Esophagus squamous epithelium (tissue), 4 donors: ENCODE data around the gene CEP95.

ENCODE experiments used
- POLR2A ChIP-seq, 4 donors: fragments of 450-650 bp; IDR thresholded peaks; one replicate each; pipeline ENCODE4 v1.6.1; 2017; ENCODE audit warnings: antibody characterized with exemption in 4 of 4, mild to moderate bottlenecking in 4 of 4, moderate library complexity in 3 of 4
- TF ChIP-seq, protein P1 (sequence below), 6 experiments: fragments of 450-650 bp in 4 of 6; fragments of 200-600 bp in 2 of 6; sonication (generic) in 2 of 6; IDR thresholded peaks; one replicate each; pipeline ENCODE4 v1.5.1; 2016 to 2019; ENCODE audit warnings: antibody characterized with exemption in 6 of 6, mild to moderate bottlenecking in 4 of 6, moderate library complexity in 4 of 6

DNA sequence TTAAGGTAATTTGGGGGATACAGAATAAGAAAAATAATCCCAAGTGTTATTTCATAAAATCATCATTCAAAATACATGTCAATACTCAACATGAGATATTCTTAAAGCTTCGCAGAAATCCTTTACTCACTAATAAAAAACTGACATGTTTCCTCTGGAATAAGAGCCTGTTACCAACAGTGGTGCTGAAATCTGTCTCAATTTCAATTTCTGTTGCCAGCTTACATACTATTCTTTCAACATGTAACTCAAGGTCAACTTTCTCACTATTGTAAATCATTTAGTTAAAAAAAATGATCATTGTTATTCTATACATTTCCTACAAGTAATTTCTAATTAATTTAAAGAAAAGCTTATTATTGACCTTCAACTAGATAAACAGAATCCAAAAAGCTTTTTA lies 67.9 kb downstream of the CEP95 start:
- TF ChIP-seq, protein P1, sequence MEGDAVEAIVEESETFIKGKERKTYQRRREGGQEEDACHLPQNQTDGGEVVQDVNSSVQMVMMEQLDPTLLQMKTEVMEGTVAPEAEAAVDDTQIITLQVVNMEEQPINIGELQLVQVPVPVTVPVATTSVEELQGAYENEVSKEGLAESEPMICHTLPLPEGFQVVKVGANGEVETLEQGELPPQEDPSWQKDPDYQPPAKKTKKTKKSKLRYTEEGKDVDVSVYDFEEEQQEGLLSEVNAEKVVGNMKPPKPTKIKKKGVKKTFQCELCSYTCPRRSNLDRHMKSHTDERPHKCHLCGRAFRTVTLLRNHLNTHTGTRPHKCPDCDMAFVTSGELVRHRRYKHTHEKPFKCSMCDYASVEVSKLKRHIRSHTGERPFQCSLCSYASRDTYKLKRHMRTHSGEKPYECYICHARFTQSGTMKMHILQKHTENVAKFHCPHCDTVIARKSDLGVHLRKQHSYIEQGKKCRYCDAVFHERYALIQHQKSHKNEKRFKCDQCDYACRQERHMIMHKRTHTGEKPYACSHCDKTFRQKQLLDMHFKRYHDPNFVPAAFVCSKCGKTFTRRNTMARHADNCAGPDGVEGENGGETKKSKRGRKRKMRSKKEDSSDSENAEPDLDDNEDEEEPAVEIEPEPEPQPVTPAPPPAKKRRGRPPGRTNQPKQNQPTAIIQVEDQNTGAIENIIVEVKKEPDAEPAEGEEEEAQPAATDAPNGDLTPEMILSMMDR (IDR thresholded peaks at IDR 0.05): no peak
- TF ChIP-seq POLR2A (IDR thresholded peaks at IDR 0.05): no peak
